ENCODE data around the gene CSTPP1. TPM values are rescaled to one million over a fixed set of nuclear protein-coding genes. Genes with fewer than 3 reads are reported as not detected.

Gene CSTPP1
- total RNA-seq, 4 donors from 2014 or later = 4.3 to 8.1 (median 6.4) TPM

GRCh38 chr11:46890665-46891064 is 45.9 kb upstream of the CSTPP1 start:
- DNase-seq = no peak
- H3K9me3 ChIP-seq = no peaks in the 10 kb centered on the region
- peaks cover 6 to 8% of the 10 kb centered on the region in 2 donors for H3K4me1 ChIP-seq
- no peak for ATAC-seq
- in situ Hi-C loops (cut with MboI; ENCODE audit: low sequenced_read_pairs in 4 of 4) = loop anchor here in 2 of 4 donors (25.0 kb wide), 1 partner anchor 472 kb away; the partner anchor contains the start of gene MYBPC3 (in 2 of the 2)
- intact Hi-C loops (cut with DNase I; ENCODE audit: low total_unique reads) = no loop called here
- H3K4me3 ChIP-seq = no peak overlapping the region
- peaks cover 0 to 43% of the 10 kb centered on the region in 2 donors for H3K36me3 ChIP-seq
- no peaks in the 10 kb centered on the region for H3K27me3 ChIP-seq
- TF ChIP-seq POLR2A (IDR thresholded peaks at IDR 0.05) (no peak), CTCF (IDR thresholded peaks at IDR 0.05 in 4 of 5, conservative IDR thresholded peaks at IDR 0.05 in 1 of 5) (no peak)
- no peak overlapping the region for H3K27ac ChIP-seq

- H3K4me3 ChIP-seq = no peak overlapping the region
- ATAC-seq = no peak
- in situ Hi-C loops (cut with MboI; ENCODE audit: low sequenced_read_pairs in 4 of 4) = loop anchor here in 2 of 4 donors (25.0 kb wide), 1 partner anchor 470 kb away; the partner anchor contains the start of gene MYBPC3 (in 2 of the 2)
- no peaks in the 10 kb centered on the region for H3K9me3 ChIP-seq
- peaks cover 6 to 12% of the 10 kb centered on the region in 2 donors for H3K4me1 ChIP-seq
- H3K36me3 ChIP-seq = peaks cover 0 to 29% of the 10 kb centered on the region in 2 donors
- no peaks in the 10 kb centered on the region for H3K27me3 ChIP-seq
- TF ChIP-seq POLR2A (IDR thresholded peaks at IDR 0.05) = no peak
- TF ChIP-seq CTCF (IDR thresholded peaks at IDR 0.05 in 4 of 5, conservative IDR thresholded peaks at IDR 0.05 in 1 of 5) = no peak
- H3K27ac ChIP-seq = no peak overlapping the region
- DNase-seq = no peak
- intact Hi-C loops (cut with DNase I; ENCODE audit: low total_unique reads) = no loop called here
Measured at GRCh38 chr11:46892109-46892508, 44.5 kb upstream of the CSTPP1 start.

- peaks cover 6 to 12% of the 10 kb centered on the region in 2 donors for H3K4me1 ChIP-seq
- no peak overlapping the region for H3K4me3 ChIP-seq
- in situ Hi-C loops (cut with MboI; ENCODE audit: low sequenced_read_pairs in 4 of 4) = loop anchor here in 2 of 4 donors (25.0 kb wide), 1 partner anchor 469 kb away; the partner anchor contains the start of gene MYBPC3 (in 2 of the 2)
- intact Hi-C loops (cut with DNase I; ENCODE audit: low total_unique reads) = no loop called here
- H3K27me3 ChIP-seq = no peaks in the 10 kb centered on the region
- TF ChIP-seq CTCF (IDR thresholded peaks at IDR 0.05 in 4 of 5, conservative IDR thresholded peaks at IDR 0.05 in 1 of 5) (no peak), POLR2A (IDR thresholded peaks at IDR 0.05) (no peak)
- ATAC-seq = no peak
- H3K27ac ChIP-seq = no peak overlapping the region
- H3K9me3 ChIP-seq = no peaks in the 10 kb centered on the region
- peaks cover 0 to 28% of the 10 kb centered on the region in 2 donors for H3K36me3 ChIP-seq
- DNase-seq = no peak
Measured at GRCh38 chr11:46892838-46893237, 43.7 kb upstream of the CSTPP1 start.

- DNase-seq (no peak), ATAC-seq (no peak)
- Histone ChIP-seq H3K4me1 (peaks cover 6 to 12% of the 10 kb centered on the region in 2 donors), H3K4me3 (no peak overlapping the region), H3K9me3 (no peaks in the 10 kb centered on the region), H3K36me3 (peaks cover 0 to 41% of the 10 kb centered on the region in 2 donors), H3K27me3 (no peaks in the 10 kb centered on the region), H3K27ac (no peak overlapping the region)
- in situ Hi-C loops (cut with MboI; ENCODE audit: low sequenced_read_pairs in 4 of 4) (loop anchor here in 2 of 4 donors (25.0 kb wide), 1 partner anchor 468 kb away; the partner anchor contains the start of gene MYBPC3 (in 2 of the 2)), intact Hi-C loops (cut with DNase I; ENCODE audit: low total_unique reads) (no loop called here)
- TF ChIP-seq POLR2A (IDR thresholded peaks at IDR 0.05) = no peak
Measured at GRCh38 chr11:46894506-46894905, 42.1 kb upstream of the CSTPP1 start.

- Histone ChIP-seq H3K36me3 (peaks cover 0 to 44% of the 10 kb centered on the region in 2 donors), H3K27ac (no peak overlapping the region), H3K4me3 (no peak overlapping the region), H3K9me3 (no peaks in the 10 kb centered on the region), H3K27me3 (no peaks in the 10 kb centered on the region), H3K4me1 (peaks cover 6 to 12% of the 10 kb centered on the region in 2 donors)
- TF ChIP-seq POLR2A (IDR thresholded peaks at IDR 0.05) = no peak
- no peak for TF ChIP-seq CTCF (IDR thresholded peaks at IDR 0.05 in 4 of 5, conservative IDR thresholded peaks at IDR 0.05 in 1 of 5)
- no peak for DNase-seq
- no peak for ATAC-seq
- in situ Hi-C loops (cut with MboI; ENCODE audit: low sequenced_read_pairs in 4 of 4) (loop anchor here in 2 of 4 donors (25.0 kb wide), 1 partner anchor 467 kb away; the partner anchor contains the start of gene MYBPC3 (in 2 of the 2)), intact Hi-C loops (cut with DNase I; ENCODE audit: low total_unique reads) (no loop called here)
Measured at GRCh38 chr11:46894961-46895360, 41.6 kb upstream of the CSTPP1 start.

All from gastrocnemius medialis (tissue), 4 donors.